Retinal pigment epithelial cell (primary cell): ENCODE measurements around the gene TOP2B.

Experiments
- DNase-seq: peaks from one replicate; pipeline ENCODE4 v3.0.0-alpha.2; 2010; ENCODE audit warnings: low read depth
- H3K4me3 ChIP-seq: 2 replicates; pipeline ENCODE4 v1.5.1; 2011; ENCODE audit warnings: mild to moderate bottlenecking, low read length, control low read depth, moderate library complexity
- TF ChIP-seq, protein P1 (sequence below): conservative IDR thresholded peaks from 2 replicates; pipeline ENCODE4 v1.5.1; 2011; ENCODE audit warnings: low read depth, low read length, control low read depth, inconsistent platforms

TOP2B gene

GRCh38 chr3:25588441-25589103, 76.1 kb downstream of the TOP2B start:
- no peak for DNase-seq
- TF ChIP-seq, protein P1, sequence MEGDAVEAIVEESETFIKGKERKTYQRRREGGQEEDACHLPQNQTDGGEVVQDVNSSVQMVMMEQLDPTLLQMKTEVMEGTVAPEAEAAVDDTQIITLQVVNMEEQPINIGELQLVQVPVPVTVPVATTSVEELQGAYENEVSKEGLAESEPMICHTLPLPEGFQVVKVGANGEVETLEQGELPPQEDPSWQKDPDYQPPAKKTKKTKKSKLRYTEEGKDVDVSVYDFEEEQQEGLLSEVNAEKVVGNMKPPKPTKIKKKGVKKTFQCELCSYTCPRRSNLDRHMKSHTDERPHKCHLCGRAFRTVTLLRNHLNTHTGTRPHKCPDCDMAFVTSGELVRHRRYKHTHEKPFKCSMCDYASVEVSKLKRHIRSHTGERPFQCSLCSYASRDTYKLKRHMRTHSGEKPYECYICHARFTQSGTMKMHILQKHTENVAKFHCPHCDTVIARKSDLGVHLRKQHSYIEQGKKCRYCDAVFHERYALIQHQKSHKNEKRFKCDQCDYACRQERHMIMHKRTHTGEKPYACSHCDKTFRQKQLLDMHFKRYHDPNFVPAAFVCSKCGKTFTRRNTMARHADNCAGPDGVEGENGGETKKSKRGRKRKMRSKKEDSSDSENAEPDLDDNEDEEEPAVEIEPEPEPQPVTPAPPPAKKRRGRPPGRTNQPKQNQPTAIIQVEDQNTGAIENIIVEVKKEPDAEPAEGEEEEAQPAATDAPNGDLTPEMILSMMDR, result no peak
- H3K4me3 ChIP-seq, result no peak overlapping the region

DNA sequence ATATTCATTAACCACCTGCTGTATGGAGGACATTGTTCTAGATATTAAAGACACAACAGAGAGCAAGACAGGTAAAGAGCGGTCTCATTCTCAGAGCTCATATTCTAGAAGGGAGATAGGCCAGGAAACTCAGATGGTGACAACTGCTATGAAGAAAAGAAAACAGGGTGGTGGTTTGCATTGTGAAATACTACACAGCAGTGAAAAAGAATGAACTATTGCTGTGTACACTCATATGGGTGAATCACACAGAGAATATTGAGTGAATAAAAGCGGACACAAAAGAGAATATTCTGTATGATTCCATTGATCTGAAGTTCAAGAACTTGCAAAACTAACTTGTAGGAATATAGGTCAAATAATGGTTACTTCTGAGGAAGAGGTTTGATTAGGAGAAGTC, 76.7 kb downstream of the TOP2B start:
- no peak for DNase-seq

DNA sequence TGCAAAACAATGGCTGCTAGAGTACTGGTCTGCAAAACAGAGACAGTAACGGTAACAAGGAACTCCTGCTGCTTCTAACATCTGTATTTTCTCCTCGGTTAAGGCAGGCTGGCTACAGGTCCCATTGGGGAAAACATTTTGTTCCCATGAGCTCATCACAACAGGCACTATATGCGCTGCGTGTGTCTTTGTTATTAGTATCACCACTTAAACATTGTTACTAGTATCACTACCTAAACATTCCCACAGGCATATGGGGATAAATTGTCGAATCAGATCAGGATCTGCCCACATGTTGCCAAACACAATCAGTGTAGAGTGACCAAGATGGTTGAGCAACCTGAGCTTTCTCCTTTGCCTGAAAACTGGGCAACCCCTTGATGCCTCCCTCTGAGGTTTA, 77.2 kb downstream of the TOP2B start:
- TF ChIP-seq, protein P1, result no peak
- DNase-seq, result no peak
- no peak overlapping the region for H3K4me3 ChIP-seq

More for the DNA sequence above, 76.7 kb downstream of the TOP2B start:
- TF ChIP-seq, protein P1, result no peak
- no peak overlapping the region for H3K4me3 ChIP-seq

GRCh38 chr3:25587094-25587493, 77.6 kb downstream of the TOP2B start:
- TF ChIP-seq, protein P1, result no peak
- H3K4me3 ChIP-seq, result no peak overlapping the region
- no peak for DNase-seq

GRCh38 chr3:25586553-25586952, 78.2 kb downstream of the TOP2B start:
- TF ChIP-seq, protein P1, result no peak
- no peak overlapping the region for H3K4me3 ChIP-seq
- DNase-seq, result no peak

DNA sequence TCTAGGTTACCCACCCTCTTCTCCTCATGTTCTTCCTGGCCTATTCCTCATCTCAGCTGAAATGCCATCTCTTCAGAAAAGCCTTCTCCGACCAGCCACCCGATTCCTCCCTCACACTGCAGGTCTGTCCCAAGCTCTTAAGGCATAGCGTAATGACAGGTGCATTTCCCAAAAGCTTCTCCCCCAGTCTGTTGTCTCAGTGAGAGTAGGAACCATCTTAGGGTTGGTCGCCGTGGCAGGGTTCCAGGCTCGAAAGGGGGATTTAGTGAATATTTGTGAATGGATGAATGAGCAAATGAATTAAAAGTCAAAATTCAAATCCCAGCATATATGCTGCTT, 78.6 kb downstream of the TOP2B start:
- TF ChIP-seq, protein P1, result no peak
- DNase-seq, result no peak
- H3K4me3 ChIP-seq, result no peak overlapping the region

DNA sequence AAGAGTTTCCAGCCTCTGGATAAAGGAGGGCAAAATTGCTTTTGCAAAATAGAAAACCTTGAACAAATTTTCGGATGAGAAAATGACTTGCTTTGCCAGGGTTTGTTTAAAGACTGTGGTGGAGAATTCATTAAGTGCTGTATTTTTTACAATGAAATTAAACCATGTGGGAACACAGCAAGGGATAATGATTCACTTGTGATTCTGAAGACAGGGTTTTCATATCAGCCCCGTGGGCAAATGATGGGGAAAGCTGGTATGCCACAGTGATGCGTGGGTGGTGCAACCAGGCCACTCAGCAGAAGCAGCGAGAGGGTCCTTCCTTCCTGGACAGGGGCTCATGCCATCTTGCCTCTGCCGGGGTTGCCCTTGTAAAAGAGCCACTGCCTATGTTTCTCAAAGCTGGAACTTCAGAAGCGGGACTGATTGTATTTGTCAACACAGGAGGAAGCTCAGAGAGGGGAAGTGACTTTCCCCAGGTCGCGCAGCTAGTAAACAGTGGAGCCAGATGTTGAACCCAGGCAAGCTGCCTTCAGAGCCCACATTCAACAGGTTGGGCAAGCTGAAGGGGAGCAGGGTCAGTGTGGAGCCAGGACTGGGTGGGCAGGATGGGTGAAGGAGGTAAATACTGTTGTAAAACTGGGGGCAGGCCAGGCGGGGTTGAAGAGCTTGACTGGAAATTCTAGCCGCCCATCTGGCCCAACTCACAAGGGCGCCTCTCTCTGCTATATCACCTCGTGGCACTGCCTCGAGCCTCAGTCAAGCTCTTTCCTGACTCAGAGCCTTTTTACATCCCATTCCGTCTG, 79.1 kb downstream of the TOP2B start:
- TF ChIP-seq, protein P1, result no peak
- DNase-seq, result no peak
- H3K4me3 ChIP-seq, result no peak overlapping the region
